ENCODE results near the gene COLGALT1. TPM values are rescaled to one million over a fixed set of nuclear protein-coding genes. Genes with fewer than 3 reads are reported as not detected.
"Not testable (repeated sequence)": the region's sequence is repeated elsewhere in the genome, so short reads cannot be mapped to it uniquely, and the experiment has no call there.

COLGALT1 gene
- total and polyA plus RNA-seq, 2 donors: 22.3 to 69.5 TPM

DNA sequence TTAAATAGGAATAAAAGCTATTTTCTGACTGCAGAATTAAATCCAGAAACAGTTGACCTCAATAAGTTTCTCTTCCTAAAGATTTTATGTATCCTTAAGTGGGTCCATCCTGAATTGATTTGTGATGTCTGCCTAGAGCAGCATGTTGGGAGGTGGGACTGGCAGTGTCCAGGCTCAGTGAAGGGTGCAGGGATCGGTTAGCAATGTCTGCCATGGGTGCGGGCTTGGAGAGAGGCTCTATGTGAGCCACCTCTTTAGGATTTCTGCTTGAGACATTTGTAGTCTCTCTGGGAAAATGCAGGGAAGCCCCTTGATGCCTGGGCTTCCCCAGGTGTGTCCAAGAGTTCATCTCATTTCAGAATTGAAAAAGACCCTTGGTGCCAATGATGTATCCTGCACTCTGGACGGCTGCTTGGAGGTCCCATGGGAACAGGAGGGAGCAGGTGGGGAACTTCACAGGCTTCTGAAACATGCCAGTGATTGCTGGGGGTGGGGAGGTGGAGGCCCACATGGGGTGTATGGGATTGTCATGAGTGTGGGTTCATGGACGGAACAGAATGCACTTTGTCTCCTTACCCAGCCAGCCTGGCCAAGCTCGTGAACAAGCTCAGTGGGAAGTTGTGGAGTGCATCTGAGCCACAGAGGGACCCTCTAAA, 6.2 kb upstream of the COLGALT1 start:
- no peaks in the 10 kb centered on the region for H3K27me3 ChIP-seq (ENCODE audit: control insufficient read depth in 2 of 2, insufficient read depth in 1 of 2, low read length in 1 of 2)
- H3K4me1 ChIP-seq (ENCODE audit: control insufficient read depth in 2 of 2, insufficient read depth in 2 of 2, low read length in 2 of 2): peaks cover 0 to 3% of the 10 kb centered on the region in 2 donors
- H3K9me3 ChIP-seq (ENCODE audit: control insufficient read depth in 2 of 2, insufficient read depth in 1 of 2, low read length in 1 of 2): no peaks in the 10 kb centered on the region
- no peaks in the 10 kb centered on the region for H3K36me3 ChIP-seq (ENCODE audit: control insufficient read depth in 2 of 2, insufficient read depth in 2 of 2, low read length in 1 of 2)
- H3K27ac ChIP-seq (ENCODE audit: low read depth in 1 of 2, low read length in 1 of 2): no peak overlapping the region
- DNase-seq (ENCODE audit: low read depth in 6 of 9, low spot score in 9 of 9): no peak
- H3K4me3 ChIP-seq (ENCODE audit: low read length in 2 of 2): no peak overlapping the region
- WGBS: 96% methylated on average over 5 of the region's 5 CpGs

DNA sequence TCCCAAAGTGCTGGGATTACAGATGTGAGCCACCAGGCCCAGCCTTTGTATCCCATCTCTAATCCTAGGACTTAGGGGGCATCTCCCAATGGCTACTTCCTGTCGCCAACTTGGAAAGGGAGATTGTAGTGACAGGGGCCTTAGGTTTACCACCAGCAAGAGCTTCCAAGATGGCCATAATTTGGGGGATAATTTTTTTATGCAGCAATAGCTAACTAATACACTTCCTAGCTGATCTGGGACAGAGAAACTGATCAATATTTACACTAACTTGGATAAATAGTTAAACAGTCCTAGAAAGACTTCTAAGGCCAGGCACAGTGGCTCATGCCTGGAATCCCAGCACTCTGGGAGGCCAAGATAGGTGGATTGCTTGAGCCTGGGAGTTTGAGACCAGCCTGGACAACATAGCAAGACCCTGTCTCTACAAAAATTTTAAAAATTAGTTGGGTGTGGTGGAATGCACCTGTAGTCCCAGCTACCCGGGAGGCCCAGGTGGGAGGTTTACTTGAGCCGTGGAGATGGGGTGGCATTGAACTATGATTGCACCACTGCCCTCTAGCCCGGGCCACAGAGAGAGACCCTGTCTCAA, 5.3 kb upstream of the COLGALT1 start:
- Histone ChIP-seq H3K4me3 (ENCODE audit: low read length in 2 of 2) (no peak overlapping the region), H3K27ac (ENCODE audit: low read depth in 1 of 2, low read length in 1 of 2) (no peak overlapping the region), H3K4me1 (ENCODE audit: control insufficient read depth in 2 of 2, insufficient read depth in 2 of 2, low read length in 2 of 2) (peaks cover 3 to 7% of the 10 kb centered on the region in 2 donors), H3K9me3 (ENCODE audit: control insufficient read depth in 2 of 2, insufficient read depth in 1 of 2, low read length in 1 of 2) (no peaks in the 10 kb centered on the region), H3K36me3 (ENCODE audit: control insufficient read depth in 2 of 2, insufficient read depth in 2 of 2, low read length in 1 of 2) (no peaks in the 10 kb centered on the region), H3K27me3 (ENCODE audit: control insufficient read depth in 2 of 2, insufficient read depth in 1 of 2, low read length in 1 of 2) (no peaks in the 10 kb centered on the region)
- DNase-seq (ENCODE audit: low read depth in 6 of 9, low spot score in 9 of 9): no peak
- 98% methylated on average over 4 of the region's 4 CpGs for WGBS

DNA sequence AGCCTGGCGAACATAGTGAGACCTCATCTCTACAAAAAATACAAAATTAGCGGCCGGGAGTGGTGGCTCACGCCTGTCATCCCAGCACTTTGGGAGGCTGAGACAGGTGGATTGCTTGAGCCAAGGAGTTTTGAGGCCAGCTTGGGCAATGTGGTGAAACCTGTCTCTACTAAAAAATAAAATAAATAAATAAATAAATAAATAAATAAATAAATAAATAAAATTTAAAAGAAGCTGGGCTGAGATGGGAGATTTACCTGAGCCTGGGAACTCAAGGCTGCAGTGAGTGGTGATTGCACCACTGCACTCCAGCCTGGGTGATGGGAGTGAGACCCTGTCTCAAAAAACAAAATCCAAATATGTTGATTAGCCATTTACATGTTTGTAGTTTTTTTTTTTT, 2.7 kb upstream of the COLGALT1 start:
- not testable (repeated sequence) for H3K27me3 ChIP-seq (ENCODE audit: control insufficient read depth in 2 of 2, insufficient read depth in 1 of 2, low read length in 1 of 2); DNase-seq (ENCODE audit: low read depth in 6 of 9, low spot score in 9 of 9); H3K27ac ChIP-seq (ENCODE audit: low read depth in 1 of 2, low read length in 1 of 2); H3K4me3 ChIP-seq (ENCODE audit: low read length in 2 of 2); H3K36me3 ChIP-seq (ENCODE audit: control insufficient read depth in 2 of 2, insufficient read depth in 2 of 2, low read length in 1 of 2); H3K9me3 ChIP-seq (ENCODE audit: control insufficient read depth in 2 of 2, insufficient read depth in 1 of 2, low read length in 1 of 2)
- peaks cover 6 to 17% of the 10 kb centered on the region in 2 donors for H3K4me1 ChIP-seq (ENCODE audit: control insufficient read depth in 2 of 2, insufficient read depth in 2 of 2, low read length in 2 of 2)
- 98% methylated on average over 4 of the region's 4 CpGs for WGBS

DNA sequence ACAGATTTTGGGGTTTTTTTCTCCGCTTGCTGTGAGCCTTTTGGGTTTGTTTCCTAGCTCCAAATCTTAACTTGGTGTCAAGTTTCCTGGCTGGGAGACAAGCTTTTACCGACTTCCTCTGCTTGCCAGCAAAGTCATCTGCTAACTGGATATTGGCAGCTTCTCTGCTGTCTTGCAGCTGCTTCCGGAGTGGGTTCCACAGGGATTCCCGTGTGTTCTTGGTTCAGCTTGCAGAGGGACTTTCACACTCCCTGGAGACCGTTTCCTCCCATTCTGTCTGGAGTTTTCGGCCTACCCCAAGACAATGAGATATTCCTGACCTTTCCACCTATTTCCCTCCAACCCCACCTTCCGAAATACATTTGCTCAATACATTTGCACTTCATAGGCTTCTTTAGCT, 2.2 kb upstream of the COLGALT1 start:
- no peaks in the 10 kb centered on the region for H3K9me3 ChIP-seq (ENCODE audit: control insufficient read depth in 2 of 2, insufficient read depth in 1 of 2, low read length in 1 of 2)
- 57% methylated on average over 7 of the region's 7 CpGs for WGBS
- peak overlapping the region; percentile 48 to 52 for H3K27ac ChIP-seq (ENCODE audit: low read depth in 1 of 2, low read length in 1 of 2)
- H3K4me1 ChIP-seq (ENCODE audit: control insufficient read depth in 2 of 2, insufficient read depth in 2 of 2, low read length in 2 of 2): peaks cover 6 to 17% of the 10 kb centered on the region in 2 donors
- H3K36me3 ChIP-seq (ENCODE audit: control insufficient read depth in 2 of 2, insufficient read depth in 2 of 2, low read length in 1 of 2): peaks cover 0 to 3% of the 10 kb centered on the region in 2 donors
- DNase-seq (ENCODE audit: low read depth in 6 of 9, low spot score in 9 of 9): peak in 2 of 9 donors; percentile 28 to 57
- H3K27me3 ChIP-seq (ENCODE audit: control insufficient read depth in 2 of 2, insufficient read depth in 1 of 2, low read length in 1 of 2): no peaks in the 10 kb centered on the region
- no peak overlapping the region for H3K4me3 ChIP-seq (ENCODE audit: low read length in 2 of 2)

DNA sequence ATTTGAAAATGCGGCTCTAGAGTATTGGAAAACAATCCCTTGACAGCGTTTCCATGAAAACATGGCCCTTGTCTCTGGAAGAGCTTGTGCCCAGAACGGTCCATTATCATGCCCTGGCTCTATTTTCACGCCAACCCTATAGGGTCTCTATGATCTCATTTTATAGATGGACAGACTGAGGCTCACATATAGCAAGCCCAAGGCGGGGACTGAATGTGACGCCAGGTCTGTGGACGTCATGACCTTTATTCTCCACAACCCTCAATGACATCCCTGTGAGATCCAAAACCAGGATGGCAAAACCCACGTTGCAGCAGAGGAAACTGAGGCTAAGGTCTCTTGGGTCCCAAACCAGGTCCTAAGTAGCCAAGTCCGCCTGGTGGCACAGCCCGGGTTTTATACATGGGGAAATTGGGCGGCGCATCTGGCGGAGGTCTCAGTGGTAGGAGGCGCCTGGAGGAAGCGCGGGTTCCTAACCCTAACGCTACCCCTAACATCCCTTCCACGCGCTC, 425 bp upstream of the COLGALT1 start:
- no peak for DNase-seq (ENCODE audit: low read depth in 6 of 9, low spot score in 9 of 9)
- Histone ChIP-seq H3K4me3 (ENCODE audit: low read length in 2 of 2) (peak overlapping the region; percentile 67 to 89), H3K9me3 (ENCODE audit: control insufficient read depth in 2 of 2, insufficient read depth in 1 of 2, low read length in 1 of 2) (no peaks in the 10 kb centered on the region), H3K36me3 (ENCODE audit: control insufficient read depth in 2 of 2, insufficient read depth in 2 of 2, low read length in 1 of 2) (peaks cover 13 to 15% of the 10 kb centered on the region in 2 donors), H3K4me1 (ENCODE audit: control insufficient read depth in 2 of 2, insufficient read depth in 2 of 2, low read length in 2 of 2) (peaks cover 6 to 17% of the 10 kb centered on the region in 2 donors), H3K27ac (ENCODE audit: low read depth in 1 of 2, low read length in 1 of 2) (peak overlapping the region; percentile 1 to 31), H3K27me3 (ENCODE audit: control insufficient read depth in 2 of 2, insufficient read depth in 1 of 2, low read length in 1 of 2) (no peaks in the 10 kb centered on the region)
- WGBS: 20% methylated on average over 19 of the region's 19 CpGs

DNA sequence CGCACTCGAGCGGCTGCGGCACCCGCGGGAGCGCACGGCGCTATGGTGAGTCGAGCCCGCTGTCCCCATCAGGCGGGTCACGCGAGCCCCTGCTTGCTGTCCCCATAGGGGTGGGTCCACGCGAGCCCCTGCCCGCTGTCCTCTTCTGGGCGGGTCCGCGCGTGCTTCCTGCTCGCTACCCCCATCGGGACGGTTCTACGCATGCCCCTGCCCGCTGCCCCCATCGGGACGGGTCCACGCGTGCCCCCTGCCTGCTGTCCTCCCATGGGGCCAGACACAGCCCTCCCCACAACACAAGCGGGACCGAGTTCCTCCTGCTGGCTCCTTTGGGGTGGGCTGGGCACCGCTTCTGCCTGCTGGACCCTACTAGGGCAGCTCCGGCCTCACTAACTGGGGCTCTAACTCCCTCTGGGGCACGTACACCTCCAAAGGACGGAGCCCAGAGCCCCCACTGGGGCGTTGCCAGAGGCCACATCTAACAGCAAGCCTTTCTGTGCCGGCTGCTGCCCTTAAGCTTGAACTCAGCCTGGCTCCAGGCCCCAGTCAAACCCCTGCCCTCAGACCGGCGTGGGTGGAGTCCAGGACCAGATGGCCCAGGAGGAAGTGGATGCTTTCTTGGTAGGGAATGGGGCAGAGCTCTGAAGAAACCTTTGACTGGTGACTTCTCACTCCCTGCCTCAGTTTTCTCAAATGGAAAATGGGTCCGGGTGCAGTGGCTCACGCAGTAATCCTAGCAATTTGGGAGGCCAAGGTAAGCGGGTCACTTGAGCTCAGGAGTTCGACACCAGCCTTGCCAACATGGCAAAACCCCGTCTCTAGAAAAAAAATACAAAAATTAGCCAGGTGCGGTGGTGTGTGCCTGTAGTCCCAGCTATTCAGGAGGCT, 722 bp downstream of the COLGALT1 start:
- peaks cover 23% of the 10 kb centered on the region in 2 donors for H3K36me3 ChIP-seq (ENCODE audit: control insufficient read depth in 2 of 2, insufficient read depth in 2 of 2, low read length in 1 of 2)
- H3K4me1 ChIP-seq (ENCODE audit: control insufficient read depth in 2 of 2, insufficient read depth in 2 of 2, low read length in 2 of 2): peaks cover 6 to 17% of the 10 kb centered on the region in 2 donors
- peak in 2 of 9 donors; percentile 15 to 33 for DNase-seq (ENCODE audit: low read depth in 6 of 9, low spot score in 9 of 9)
- H3K9me3 ChIP-seq (ENCODE audit: control insufficient read depth in 2 of 2, insufficient read depth in 1 of 2, low read length in 1 of 2): no peaks in the 10 kb centered on the region
- WGBS: 10% methylated on average over 46 of the region's 46 CpGs
- peak overlapping the region; percentile 67 to 89 for H3K4me3 ChIP-seq (ENCODE audit: low read length in 2 of 2)
- H3K27ac ChIP-seq (ENCODE audit: low read depth in 1 of 2, low read length in 1 of 2): peak overlapping the region; percentile 7 to 65
- no peaks in the 10 kb centered on the region for H3K27me3 ChIP-seq (ENCODE audit: control insufficient read depth in 2 of 2, insufficient read depth in 1 of 2, low read length in 1 of 2)

DNA sequence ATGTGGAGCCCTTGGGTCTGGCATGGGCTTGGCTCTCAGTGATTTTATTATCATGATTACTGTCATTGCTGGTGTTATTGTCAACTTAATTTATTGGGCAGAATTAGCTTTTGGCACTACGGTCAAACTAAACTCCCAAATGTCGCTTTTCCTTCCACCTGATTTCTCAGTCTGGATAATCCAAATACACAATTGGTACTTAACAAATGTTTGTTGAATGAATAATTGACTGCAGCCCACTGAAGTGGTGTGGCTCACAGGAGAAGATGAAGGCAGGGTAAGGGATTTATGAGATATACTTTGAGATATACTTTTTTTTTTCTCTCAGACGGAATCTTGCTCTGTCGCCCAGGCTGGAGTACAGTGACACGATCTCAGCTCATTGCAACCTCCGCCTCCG, 1.5 kb downstream of the COLGALT1 start:
- no peak overlapping the region for H3K4me3 ChIP-seq (ENCODE audit: low read length in 2 of 2)

DNA sequence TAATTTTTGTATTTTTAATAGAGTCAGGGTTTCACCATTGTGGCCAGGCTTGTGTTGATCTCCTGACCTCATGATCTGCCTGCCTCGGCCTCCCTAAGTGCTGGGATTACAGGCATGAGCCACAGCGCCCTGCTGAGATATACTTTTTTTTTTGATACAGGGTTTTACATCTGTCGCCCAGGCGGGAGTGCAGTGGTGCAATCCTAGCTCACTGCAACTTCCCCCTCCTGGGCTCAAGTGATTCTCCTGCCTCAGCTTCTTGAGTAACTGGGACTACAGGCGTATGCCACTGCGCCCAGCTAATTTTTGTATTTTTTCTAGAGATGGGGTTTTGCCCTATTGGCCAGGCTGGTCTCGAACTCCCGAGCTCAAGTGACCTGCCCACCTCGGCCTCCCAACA, 2.0 kb downstream of the COLGALT1 start:
- 92% methylated on average over 9 of the region's 9 CpGs for WGBS
- peaks cover 6 to 17% of the 10 kb centered on the region in 2 donors for H3K4me1 ChIP-seq (ENCODE audit: control insufficient read depth in 2 of 2, insufficient read depth in 2 of 2, low read length in 2 of 2)
- H3K4me3 ChIP-seq (ENCODE audit: low read length in 2 of 2): no peak overlapping the region
- H3K27ac ChIP-seq (ENCODE audit: low read depth in 1 of 2, low read length in 1 of 2): no peak overlapping the region
- no peaks in the 10 kb centered on the region for H3K9me3 ChIP-seq (ENCODE audit: control insufficient read depth in 2 of 2, insufficient read depth in 1 of 2, low read length in 1 of 2)
- no peaks in the 10 kb centered on the region for H3K27me3 ChIP-seq (ENCODE audit: control insufficient read depth in 2 of 2, insufficient read depth in 1 of 2, low read length in 1 of 2)
- DNase-seq (ENCODE audit: low read depth in 6 of 9, low spot score in 9 of 9): no peak
- peaks cover 29 to 30% of the 10 kb centered on the region in 2 donors for H3K36me3 ChIP-seq (ENCODE audit: control insufficient read depth in 2 of 2, insufficient read depth in 2 of 2, low read length in 1 of 2)

More for the DNA sequence above, 1.5 kb downstream of the COLGALT1 start:
- no peak for DNase-seq (ENCODE audit: low read depth in 6 of 9, low spot score in 9 of 9)
- peaks cover 6 to 17% of the 10 kb centered on the region in 2 donors for H3K4me1 ChIP-seq (ENCODE audit: control insufficient read depth in 2 of 2, insufficient read depth in 2 of 2, low read length in 2 of 2)
- peaks cover 25 to 27% of the 10 kb centered on the region in 2 donors for H3K36me3 ChIP-seq (ENCODE audit: control insufficient read depth in 2 of 2, insufficient read depth in 2 of 2, low read length in 1 of 2)
- no peaks in the 10 kb centered on the region for H3K27me3 ChIP-seq (ENCODE audit: control insufficient read depth in 2 of 2, insufficient read depth in 1 of 2, low read length in 1 of 2)
- 98% methylated on average over 7 of the region's 7 CpGs for WGBS
- H3K27ac ChIP-seq (ENCODE audit: low read depth in 1 of 2, low read length in 1 of 2): no peak overlapping the region
- no peaks in the 10 kb centered on the region for H3K9me3 ChIP-seq (ENCODE audit: control insufficient read depth in 2 of 2, insufficient read depth in 1 of 2, low read length in 1 of 2)

All from thymus (tissue), 11 donors.